22Rv1 (cell line): Measurements from ENCODE around the gene HBS1L.

Experiments used
- H3K27ac ChIP-seq: fragments of 450-650 bp; 2 replicates; pipeline ENCODE4 v1.5.1; 2017
- CTCF ChIP-seq: fragments of 450-650 bp; IDR thresholded peaks from 2 replicates; pipeline ENCODE4 v1.5.1; 2017; ENCODE audit warnings: mild to moderate bottlenecking
- ZFX ChIP-seq: fragments of 450-650 bp; IDR thresholded peaks from 2 replicates; pipeline ENCODE4 v1.6.1; 2017; ENCODE audit warnings: antibody characterized with exemption, borderline replicate concordance

Gene HBS1L

DNA sequence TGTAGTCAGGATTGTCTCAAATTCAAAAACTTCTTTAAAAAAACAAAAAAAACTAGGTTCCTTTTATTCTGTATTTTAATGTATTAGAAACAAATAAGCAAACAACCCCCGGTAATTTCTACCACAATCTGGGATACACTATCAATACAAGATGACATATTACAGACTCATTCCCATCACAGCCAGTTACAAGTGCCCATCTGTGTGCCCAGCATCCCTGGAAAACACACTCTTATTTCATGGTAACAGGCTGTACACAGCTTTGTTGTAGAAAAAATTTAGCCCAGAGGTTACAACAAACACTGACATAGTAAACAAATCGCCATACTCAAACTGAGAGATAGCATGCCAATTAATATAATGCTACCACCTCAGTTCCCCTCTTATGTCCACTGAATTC is 16.3 kb downstream of the HBS1L start:
- TF ChIP-seq ZFX (no peak), CTCF (no peak)

DNA sequence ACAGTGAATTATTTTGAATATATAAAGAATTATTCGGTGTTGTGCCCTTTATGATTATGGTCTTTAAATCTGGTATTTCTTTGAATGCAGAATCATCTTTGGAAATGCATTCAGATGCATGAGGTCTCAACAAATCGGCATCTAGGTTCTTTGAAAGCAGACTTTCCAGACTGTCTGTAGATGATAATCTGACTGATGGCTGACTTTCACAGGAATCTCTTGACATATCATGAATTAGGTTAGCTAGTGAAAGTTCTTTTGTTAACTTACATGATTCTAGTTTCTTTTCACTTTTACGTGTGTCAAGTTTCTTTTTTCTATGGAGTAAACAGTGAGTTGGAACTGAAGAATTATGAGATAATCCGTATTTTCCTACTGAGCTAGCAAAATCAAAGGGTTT is 17.1 kb downstream of the HBS1L start:
- no peak overlapping the region for H3K27ac ChIP-seq
- TF ChIP-seq ZFX (no peak), CTCF (no peak)

More for the DNA sequence above, 16.3 kb downstream of the HBS1L start:
- H3K27ac ChIP-seq: no peak overlapping the region

DNA sequence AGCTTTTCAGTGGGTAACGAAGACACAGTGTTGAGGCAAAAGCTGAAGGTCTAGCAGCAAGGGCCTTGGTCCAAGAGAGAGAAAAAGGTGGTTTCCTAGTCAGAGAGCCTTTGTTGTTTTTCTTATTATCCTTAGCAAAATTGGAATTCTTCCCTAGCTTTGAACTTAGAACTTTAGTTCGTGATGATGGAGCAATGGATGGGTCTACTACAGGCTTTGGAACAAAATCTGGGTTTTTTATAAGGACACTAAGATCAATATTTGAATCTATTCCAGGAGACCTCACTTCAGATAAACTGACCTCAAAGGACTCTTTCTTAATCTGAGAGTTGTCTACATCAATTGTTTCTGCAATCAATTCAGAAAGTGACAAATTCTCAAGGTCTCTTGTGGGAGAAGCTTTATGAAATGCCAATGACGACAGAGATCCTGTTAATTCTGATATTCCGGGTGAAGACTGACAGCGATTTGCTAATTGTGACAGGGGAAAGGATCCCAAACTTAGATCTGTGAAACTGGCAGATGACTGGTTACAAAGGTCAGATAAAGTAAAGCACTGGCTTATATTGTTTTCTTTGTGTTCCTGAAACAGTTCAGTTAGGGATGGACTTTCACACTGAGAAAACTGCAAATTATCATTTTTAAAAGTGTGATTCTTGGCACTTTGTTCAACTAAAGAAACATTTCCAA is 17.7 kb downstream of the HBS1L start:
- TF ChIP-seq ZFX: no peak
- TF ChIP-seq CTCF: no peak
- no peak overlapping the region for H3K27ac ChIP-seq

- no peak for TF ChIP-seq ZFX
- no peak for TF ChIP-seq CTCF
- H3K27ac ChIP-seq: no peak overlapping the region
These were observed 21.4 kb downstream of the HBS1L start for GRCh38 chr6:135033238-135033637.

DNA sequence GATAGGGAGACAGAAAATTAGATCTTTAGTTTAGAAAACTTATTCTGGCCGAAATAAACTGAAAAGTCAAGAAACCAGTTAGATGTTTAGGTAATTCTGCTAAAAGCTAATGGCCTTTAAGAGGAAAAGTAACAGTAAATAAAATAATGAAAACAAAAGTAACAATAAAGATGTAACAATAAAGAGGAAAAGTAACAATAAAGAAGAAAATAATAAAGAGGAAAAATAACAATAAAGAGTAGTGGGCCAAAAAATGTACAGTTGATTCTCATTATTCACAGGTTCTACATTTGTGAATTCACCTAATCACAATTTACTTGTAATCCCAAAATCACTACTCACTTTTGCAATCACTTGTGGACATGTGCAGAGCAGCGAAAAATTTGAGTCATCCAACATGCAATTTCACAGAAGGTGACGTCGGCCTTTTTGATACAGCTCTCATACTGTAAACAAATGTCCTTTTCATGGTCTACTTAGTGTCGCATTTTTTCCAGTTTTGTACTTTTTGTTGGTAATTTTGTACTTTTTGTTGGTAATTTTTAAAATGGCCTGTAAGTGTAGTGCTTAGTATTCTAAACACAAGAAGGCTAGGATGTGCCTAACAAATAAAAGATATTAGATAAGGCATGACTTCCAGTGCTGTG is 24.0 kb downstream of the HBS1L start:
- TF ChIP-seq CTCF (no peak), ZFX (no peak)

GRCh38 chr6:135030056-135030473 is 24.6 kb downstream of the HBS1L start:
- no peak overlapping the region for H3K27ac ChIP-seq
- TF ChIP-seq CTCF (no peak), ZFX (no peak)

More for the DNA sequence above, 24.0 kb downstream of the HBS1L start:
- H3K27ac ChIP-seq: no peak overlapping the region

DNA sequence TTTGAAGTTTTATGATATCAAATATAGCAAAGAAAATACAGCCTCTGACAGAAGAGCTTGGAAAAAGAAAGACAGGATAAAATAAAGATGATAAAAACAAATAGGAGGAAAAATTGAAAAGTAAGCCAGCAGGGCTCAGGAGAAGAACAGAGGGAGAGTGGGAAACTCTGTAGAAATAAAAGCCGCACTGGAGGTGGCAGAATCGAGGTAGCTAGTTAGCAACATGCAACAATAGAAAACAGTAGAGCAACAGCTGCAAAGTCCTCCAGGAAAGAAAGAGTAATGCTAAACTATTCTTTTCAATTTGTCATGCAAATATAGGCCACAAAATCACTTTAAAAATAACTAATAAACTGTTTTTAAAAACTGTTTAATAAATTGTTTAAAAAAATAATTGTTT is 28.8 kb downstream of the HBS1L start:
- no peak for TF ChIP-seq CTCF
- TF ChIP-seq ZFX: no peak
- H3K27ac ChIP-seq: no peak overlapping the region
